Hepatocyte (in vitro differentiated cells): ENCODE results near the gene CFAP221.

Experiments used
- CTCF ChIP-seq: fragments of 200-600 bp; sonication (generic); IDR thresholded peaks from 2 replicates; pipeline ENCODE4 v1.5.1; 2016; ENCODE audit warnings: antibody characterized with exemption, mild to moderate bottlenecking; ENCODE audit not compliant: poor library complexity
- EZH2 ChIP-seq: fragments of 200-600 bp; sonication (generic); IDR thresholded peaks from 2 replicates; pipeline ENCODE4 v1.6.1; 2016; ENCODE audit warnings: antibody characterized with exemption, mild to moderate bottlenecking, borderline replicate concordance
- EZH2phosphoT487 ChIP-seq: fragments of 200-600 bp; sonication (generic); IDR thresholded peaks from one replicate; pipeline ENCODE4 v1.6.1; 2018; ENCODE audit warnings: antibody characterized with exemption, mild to moderate bottlenecking, low read depth, moderate library complexity; ENCODE audit not compliant: unreplicated experiment, severe bottlenecking

GRCh38 chr2:119671016-119671415, 126.8 kb downstream of the CFAP221 start:
- TF ChIP-seq CTCF: no peak
- no peak for TF ChIP-seq EZH2
- no peak for TF ChIP-seq EZH2phosphoT487
